ENCODE measurements around the gene RIPOR2. TPM values are rescaled to one million over a fixed set of nuclear protein-coding genes. Genes with fewer than 3 reads are reported as not detected.

Gene RIPOR2
- total and polyA plus RNA-seq, 2 of the 13 experiments (the other 11 are each of a cell fraction or from before 2014, with no cell fraction given) = 0.02 to 0.05 TPM

GRCh38 chr6:24936641-24937317, 1.0 kb upstream of the RIPOR2 start:
- 16% methylated on average over 5 of the region's 5 CpGs for WGBS (ENCODE audit: low lambda C conversion rate)
- no TSS peak for BruUV-seq (replicated peaks)
- Histone ChIP-seq H3K27ac (ENCODE audit: extremely low read length, insufficient read depth, low read length) (no peak overlapping the region), H3K9ac (ENCODE audit: insufficient read depth, low read depth, low read length) (no peak overlapping the region), H3K4me1 (ENCODE audit: insufficient read depth, low read length) (no peaks in the 10 kb centered on the region), H2AFZ (ENCODE audit: low read length) (no peak overlapping the region), H3K36me3 (replicated peaks in 1 of 2; ENCODE audit: control insufficient read depth in 1 of 2, insufficient read depth in 2 of 2, low read length in 2 of 2) (no peaks in the 10 kb centered on the region), H3K79me2 (ENCODE audit: insufficient read depth, low read length) (no peaks in the 10 kb centered on the region), H3K9me3 (ENCODE audit: low read length) (no peaks in the 10 kb centered on the region), H3K27me3 (ENCODE audit: control insufficient read depth in 1 of 2, insufficient read depth in 2 of 2, low read length in 2 of 2) (peaks cover 0 to 10% of the 10 kb centered on the region in 2 experiments; a peak in 2 of 5 replicates), H4K20me1 (ENCODE audit: insufficient read depth, low read length) (no peaks in the 10 kb centered on the region), H3K4me3 (replicated peaks in 1 of 3; ENCODE audit: insufficient read depth in 1 of 3, low read depth in 2 of 3, low read length in 3 of 3) (no peak overlapping the region), H3K4me2 (ENCODE audit: low read depth, low read length) (no peak overlapping the region)
- ATAC-seq (no peak), FAIRE-seq (no peak), DNase-seq (ENCODE audit: low spot score) (no peak)
- TF ChIP-seq BRCA1 (CRISPR knock-in tag; IDR thresholded peaks at IDR 0.05) (no peak), TRAFD1 (CRISPR knock-in tag; IDR thresholded peaks at IDR 0.05; ENCODE audit: borderline replicate concordance) (no peak), ZNF773 (CRISPR knock-in tag; IDR thresholded peaks at IDR 0.05; ENCODE audit: borderline replicate concordance) (no peak), ZNF224 (CRISPR knock-in tag; IDR thresholded peaks at IDR 0.05) (no peak), ZNF761 (CRISPR knock-in tag; conservative IDR thresholded peaks at IDR 0.05) (no peak), TBX3 (IDR thresholded peaks at IDR 0.05; ENCODE audit: borderline replicate concordance) (no peak), ZNF850 (CRISPR knock-in tag; conservative IDR thresholded peaks at IDR 0.05) (no peak), AHDC1 (CRISPR knock-in tag; IDR thresholded peaks at IDR 0.05; ENCODE audit: borderline replicate concordance) (no peak), CREBL2 (CRISPR knock-in tag; IDR thresholded peaks at IDR 0.05; ENCODE audit: borderline replicate concordance) (no peak), MYC (CRISPR knock-in tag; IDR thresholded peaks at IDR 0.05; ENCODE audit: borderline replicate concordance) (no peak), MEIS2 (CRISPR knock-in tag; IDR thresholded peaks at IDR 0.05) (no peak), PHF21A (CRISPR knock-in tag; IDR thresholded peaks at IDR 0.05) (no peak), SSRP1 (CRISPR knock-in tag; IDR thresholded peaks at IDR 0.05) (no peak), ZNF367 (CRISPR knock-in tag; IDR thresholded peaks at IDR 0.05; ENCODE audit: borderline replicate concordance) (no peak), NFRKB (IDR thresholded peaks at IDR 0.05) (no peak), ZNF34 (CRISPR knock-in tag; IDR thresholded peaks at IDR 0.05; ENCODE audit: borderline replicate concordance) (no peak)
- intact Hi-C loops (cut with micrococcal nuclease; ENCODE audit: unreplicated experiment) (no loop called here), in situ Hi-C loops (cut with HindIII; ENCODE audit: extremely low pct_ligation_motif_present, low pct_unique_long_range_greater_than_20kb) (no loop called here)
- ChIA-PET POLR2A (no interaction called here), CTCF (ENCODE audit: low intra/inter-chr PET ratio, low total read pairs) (no interaction called here)
